ENCODE results near the gene PRKD2.

The PRKD2 gene

GRCh38 chr19:46654621-46655152 lies 62.2 kb downstream of the PRKD2 start:
- no peak for TF ChIP-seq JUND (IDR thresholded peaks at IDR 0.05; ENCODE audit: low read depth)
- DNase-seq (ENCODE audit: low read depth in 1 of 2, low spot score in 1 of 2), result no peak
- in situ Hi-C loops (cut with HindIII; ENCODE audit: low pct_unique_long_range_greater_than_20kb, low sequenced_read_pairs), result no loop called here

DNA sequence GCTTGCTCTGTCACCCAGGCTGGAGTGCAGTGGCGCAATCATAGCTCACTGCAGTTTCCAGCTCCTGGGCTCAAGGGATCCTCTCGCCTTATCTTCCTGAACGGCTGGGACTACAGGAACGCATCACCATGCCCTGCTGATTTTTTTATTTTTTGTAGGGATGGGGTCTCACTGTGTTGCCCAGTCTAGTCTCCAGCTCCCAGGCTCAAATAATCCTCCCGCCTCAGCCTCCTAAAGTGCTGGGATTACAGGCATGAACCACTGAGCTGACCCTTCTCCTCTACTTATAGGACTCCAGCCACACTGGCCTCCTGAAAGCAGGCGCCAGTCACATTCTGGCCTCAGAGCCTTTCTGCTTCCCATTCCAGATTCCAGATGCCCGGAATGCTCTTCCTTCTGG lies 66.5 kb downstream of the PRKD2 start:
- no peak for TF ChIP-seq JUND (IDR thresholded peaks at IDR 0.05; ENCODE audit: low read depth)
- in situ Hi-C loops (cut with HindIII; ENCODE audit: low pct_unique_long_range_greater_than_20kb, low sequenced_read_pairs), result no loop called here
- DNase-seq (ENCODE audit: low read depth in 1 of 2, low spot score in 1 of 2), result no peak

GRCh38 chr19:46648961-46649960 lies 67.7 kb downstream of the PRKD2 start:
- TF ChIP-seq JUND (IDR thresholded peaks at IDR 0.05; ENCODE audit: low read depth), result no peak
- in situ Hi-C loops (cut with HindIII; ENCODE audit: low pct_unique_long_range_greater_than_20kb, low sequenced_read_pairs), result no loop called here
- no peak for DNase-seq (ENCODE audit: low read depth in 1 of 2, low spot score in 1 of 2)

DNA sequence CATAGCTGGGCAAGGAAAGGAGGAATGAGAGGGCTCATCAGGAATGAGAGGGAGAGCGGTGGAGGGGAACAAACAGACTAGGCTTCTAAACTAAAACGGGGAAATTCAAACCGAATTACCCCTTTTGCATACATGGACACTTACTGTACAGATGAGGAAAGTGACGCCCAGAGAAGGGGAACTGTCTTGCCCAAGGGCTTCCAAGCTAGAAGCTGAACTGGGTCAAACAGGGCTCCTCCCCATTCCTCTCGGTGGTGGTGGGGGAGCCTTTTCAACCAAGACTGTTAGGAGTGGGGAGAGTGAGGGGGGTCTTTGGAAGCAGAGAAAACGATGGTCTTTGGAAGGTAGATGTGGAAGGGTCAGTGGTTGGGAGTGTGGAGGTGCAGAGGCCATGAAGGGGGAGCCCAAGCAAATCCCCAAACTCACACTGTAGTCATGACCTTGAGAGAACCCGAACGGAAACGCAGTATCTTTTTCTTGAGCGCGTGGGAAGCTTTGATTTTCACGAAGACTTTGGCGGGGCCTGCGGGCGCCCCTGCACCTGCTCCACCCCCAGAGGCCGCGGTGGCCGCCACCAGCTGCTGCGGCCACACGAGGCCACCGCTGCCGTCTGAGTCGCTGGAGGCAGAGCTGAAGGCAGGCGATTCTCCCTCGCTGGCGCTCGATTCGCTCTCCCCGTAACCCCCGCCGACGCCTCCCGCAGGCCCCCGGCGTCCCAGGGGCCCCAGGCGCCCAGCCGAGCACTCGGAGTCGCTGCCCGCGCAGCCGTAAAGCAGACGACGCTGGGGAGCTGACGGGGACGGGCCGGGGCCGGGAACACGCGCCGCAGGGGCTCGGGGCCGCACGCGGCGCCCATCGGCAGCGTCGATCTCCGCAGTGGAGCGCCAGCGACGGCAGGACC lies 68.6 kb downstream of the PRKD2 start:
- in situ Hi-C loops (cut with HindIII; ENCODE audit: low pct_unique_long_range_greater_than_20kb, low sequenced_read_pairs), result no loop called here
- TF ChIP-seq JUND (IDR thresholded peaks at IDR 0.05; ENCODE audit: low read depth), result no peak
- no peak for DNase-seq (ENCODE audit: low read depth in 1 of 2, low spot score in 1 of 2)

DNA sequence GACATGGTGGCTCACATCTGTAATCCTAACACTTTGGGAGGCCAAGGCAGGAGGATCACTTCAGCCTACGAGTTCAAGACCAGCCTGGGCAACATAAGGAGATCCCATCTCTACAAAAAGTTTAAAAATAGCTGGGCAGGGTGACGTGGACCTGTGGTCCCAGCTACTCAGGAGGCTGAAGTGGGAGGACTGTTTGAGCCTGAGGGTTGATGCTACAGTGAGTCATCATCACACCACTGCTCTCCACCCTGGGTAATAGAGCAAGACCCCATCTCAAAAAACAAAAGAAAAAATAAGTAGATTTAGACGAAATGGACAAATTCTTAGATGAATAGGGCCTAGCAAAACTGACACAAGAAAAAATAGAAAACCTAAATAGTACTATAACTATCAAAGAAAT lies 70.5 kb downstream of the PRKD2 start:
- in situ Hi-C loops (cut with HindIII; ENCODE audit: low pct_unique_long_range_greater_than_20kb, low sequenced_read_pairs), result no loop called here
- no peak for DNase-seq (ENCODE audit: low read depth in 1 of 2, low spot score in 1 of 2)
- no peak for TF ChIP-seq JUND (IDR thresholded peaks at IDR 0.05; ENCODE audit: low read depth)

GRCh38 chr19:46644720-46645119 lies 72.2 kb downstream of the PRKD2 start:
- no peak for DNase-seq (ENCODE audit: low read depth in 1 of 2, low spot score in 1 of 2)
- TF ChIP-seq JUND (IDR thresholded peaks at IDR 0.05; ENCODE audit: low read depth), result no peak
- in situ Hi-C loops (cut with HindIII; ENCODE audit: low pct_unique_long_range_greater_than_20kb, low sequenced_read_pairs), result no loop called here

DNA sequence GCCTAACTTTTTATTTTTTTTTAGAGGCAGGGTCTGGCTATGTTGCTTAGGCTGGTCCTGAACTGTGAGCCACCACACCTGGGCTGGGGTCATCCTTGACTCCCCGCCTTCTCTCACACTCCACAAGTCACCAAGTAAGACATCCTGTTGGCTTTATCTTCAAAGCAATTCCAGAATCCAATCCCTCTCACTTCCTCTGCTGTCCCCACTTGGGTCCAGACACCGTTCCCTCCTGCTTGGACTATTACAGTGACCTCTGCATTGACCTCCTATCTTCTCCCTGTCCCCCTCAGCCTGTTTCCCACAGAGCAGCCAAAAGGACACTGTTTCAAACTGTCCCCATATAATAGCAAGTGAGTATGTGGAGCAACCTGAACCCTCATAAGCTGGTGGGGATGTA lies 76.3 kb downstream of the PRKD2 start:
- TF ChIP-seq JUND (IDR thresholded peaks at IDR 0.05; ENCODE audit: low read depth), result no peak
- no peak for DNase-seq (ENCODE audit: low read depth in 1 of 2, low spot score in 1 of 2)
- in situ Hi-C loops (cut with HindIII; ENCODE audit: low pct_unique_long_range_greater_than_20kb, low sequenced_read_pairs), result no loop called here

GRCh38 chr19:46639358-46640182 lies 77.3 kb downstream of the PRKD2 start:
- no peak for TF ChIP-seq JUND (IDR thresholded peaks at IDR 0.05; ENCODE audit: low read depth)
- DNase-seq (ENCODE audit: low read depth in 1 of 2, low spot score in 1 of 2), result no peak
- in situ Hi-C loops (cut with HindIII; ENCODE audit: low pct_unique_long_range_greater_than_20kb, low sequenced_read_pairs), result no loop called here

- in situ Hi-C loops (cut with HindIII; ENCODE audit: low pct_unique_long_range_greater_than_20kb, low sequenced_read_pairs), result no loop called here
- DNase-seq (ENCODE audit: low read depth in 1 of 2, low spot score in 1 of 2), result no peak
These were observed 79.7 kb downstream of the PRKD2 start for GRCh38 chr19:46637224-46637623.

GRCh38 chr19:46635920-46636761 lies 80.8 kb downstream of the PRKD2 start, which contains the start of gene GNG8:
GNG8 (minus strand) TSS chr19:46636202; CDS start chr19:46634682, 1,520 bp downstream.
- DNase-seq (ENCODE audit: low read depth in 1 of 2, low spot score in 1 of 2), result no peak
- in situ Hi-C loops (cut with HindIII; ENCODE audit: low pct_unique_long_range_greater_than_20kb, low sequenced_read_pairs), result no loop called here
- TF ChIP-seq JUND (IDR thresholded peaks at IDR 0.05; ENCODE audit: low read depth), result no peak

More at GRCh38 chr19:46637224-46637623, 79.7 kb downstream of the PRKD2 start:
- no peak for TF ChIP-seq JUND (IDR thresholded peaks at IDR 0.05; ENCODE audit: low read depth)

DNA sequence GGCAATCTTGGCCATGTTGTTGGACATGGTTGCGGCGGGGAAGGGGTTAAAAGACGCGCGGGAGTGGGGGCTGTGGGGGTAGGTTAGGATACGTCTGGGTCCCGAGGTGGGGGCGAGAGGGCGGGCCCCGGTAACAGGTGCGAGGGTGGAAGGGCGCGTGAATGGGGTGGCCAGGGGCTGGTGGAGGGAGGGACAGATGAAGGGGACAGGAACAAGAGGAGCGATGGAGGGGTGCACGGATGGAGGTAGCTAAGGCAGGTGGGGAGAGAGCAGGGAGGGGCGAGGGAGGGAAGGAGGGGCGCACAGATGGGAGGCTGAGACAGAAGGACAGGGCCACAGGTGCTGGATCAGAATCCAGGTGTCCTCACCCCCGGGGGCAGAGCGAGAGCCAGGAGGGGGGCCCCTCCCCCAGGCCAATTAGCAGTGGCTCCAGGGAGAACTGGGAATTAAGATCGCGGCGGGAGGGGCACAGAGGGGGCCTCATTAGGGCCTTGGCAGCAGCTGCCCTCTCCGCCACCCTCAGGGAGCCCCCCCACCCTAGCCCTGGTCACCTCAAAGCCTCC lies 82.2 kb downstream of the PRKD2 start:
- TF ChIP-seq JUND (IDR thresholded peaks at IDR 0.05; ENCODE audit: low read depth), result no peak
- DNase-seq (ENCODE audit: low read depth in 1 of 2, low spot score in 1 of 2), result no peak
- in situ Hi-C loops (cut with HindIII; ENCODE audit: low pct_unique_long_range_greater_than_20kb, low sequenced_read_pairs), result no loop called here

Data from T47D (cell line).